ENCODE data around the gene GARIN5A.
A peak's percentile ranks its signal among the peaks of the same experiment; 100 is the strongest.

Gene GARIN5A

GRCh38 chr19:50435221-50435620 is 41.4 kb downstream of the GARIN5A start:
- Histone ChIP-seq H3K27me3 (replicated peaks) (peaks cover 19% of the 10 kb centered on the region), H3K36me3 (replicated peaks) (no peaks in the 10 kb centered on the region), H3K27ac (no peak overlapping the region), H3K4me3 (ENCODE audit: low read depth, low read length) (no peak overlapping the region)
- TF ChIP-seq, protein P1, sequence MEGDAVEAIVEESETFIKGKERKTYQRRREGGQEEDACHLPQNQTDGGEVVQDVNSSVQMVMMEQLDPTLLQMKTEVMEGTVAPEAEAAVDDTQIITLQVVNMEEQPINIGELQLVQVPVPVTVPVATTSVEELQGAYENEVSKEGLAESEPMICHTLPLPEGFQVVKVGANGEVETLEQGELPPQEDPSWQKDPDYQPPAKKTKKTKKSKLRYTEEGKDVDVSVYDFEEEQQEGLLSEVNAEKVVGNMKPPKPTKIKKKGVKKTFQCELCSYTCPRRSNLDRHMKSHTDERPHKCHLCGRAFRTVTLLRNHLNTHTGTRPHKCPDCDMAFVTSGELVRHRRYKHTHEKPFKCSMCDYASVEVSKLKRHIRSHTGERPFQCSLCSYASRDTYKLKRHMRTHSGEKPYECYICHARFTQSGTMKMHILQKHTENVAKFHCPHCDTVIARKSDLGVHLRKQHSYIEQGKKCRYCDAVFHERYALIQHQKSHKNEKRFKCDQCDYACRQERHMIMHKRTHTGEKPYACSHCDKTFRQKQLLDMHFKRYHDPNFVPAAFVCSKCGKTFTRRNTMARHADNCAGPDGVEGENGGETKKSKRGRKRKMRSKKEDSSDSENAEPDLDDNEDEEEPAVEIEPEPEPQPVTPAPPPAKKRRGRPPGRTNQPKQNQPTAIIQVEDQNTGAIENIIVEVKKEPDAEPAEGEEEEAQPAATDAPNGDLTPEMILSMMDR (IDR thresholded peaks at IDR 0.05; ENCODE audit: low read depth, low read length, missing control alignments): no peak
- no peak for DNase-seq
- in situ Hi-C loops (cut with HindIII; ENCODE audit: low pct_ligation_motif_present, low sequenced_read_pairs): no loop called here

GRCh38 chr19:50434525-50434924 is 42.1 kb downstream of the GARIN5A start:
- in situ Hi-C loops (cut with HindIII; ENCODE audit: low pct_ligation_motif_present, low sequenced_read_pairs): no loop called here
- Histone ChIP-seq H3K4me3 (ENCODE audit: low read depth, low read length) (no peak overlapping the region), H3K36me3 (replicated peaks) (no peaks in the 10 kb centered on the region), H3K27me3 (replicated peaks) (peaks cover 22% of the 10 kb centered on the region), H3K27ac (no peak overlapping the region)
- TF ChIP-seq, protein P1 (IDR thresholded peaks at IDR 0.05; ENCODE audit: low read depth, low read length, missing control alignments): no peak
- no peak for DNase-seq

- in situ Hi-C loops (cut with HindIII; ENCODE audit: low pct_ligation_motif_present, low sequenced_read_pairs): no loop called here
These were observed 43.2 kb downstream of the GARIN5A start for GRCh38 chr19:50433201-50434180.

GRCh38 chr19:50432221-50433028 is 44.2 kb downstream of the GARIN5A start, which contains the start of gene MYBPC2:
Gene MYBPC2, plus strand, starts transcription at chr19:50432892. Its CDS starts 62 bp downstream, at chr19:50432954.
- H3K27ac ChIP-seq: no peak within 1 kb of the TSS
- TF ChIP-seq, protein P1 (IDR thresholded peaks at IDR 0.05; ENCODE audit: low read depth, low read length, missing control alignments): no peak
- peak within 1 kb of the TSS; percentile 57 for H3K4me3 ChIP-seq (ENCODE audit: low read depth, low read length)
- DNase-seq: no peak
- in situ Hi-C loops (cut with HindIII; ENCODE audit: low pct_ligation_motif_present, low sequenced_read_pairs): no loop called here
- peaks cover 22% of the 10 kb centered on the region for H3K27me3 ChIP-seq (replicated peaks)
- H3K36me3 ChIP-seq (replicated peaks): no peaks in the 10 kb centered on the region

More at GRCh38 chr19:50433201-50434180, 43.2 kb downstream of the GARIN5A start:
- DNase-seq: no peak
- Histone ChIP-seq H3K27ac (no peak overlapping the region), H3K27me3 (replicated peaks) (peaks cover 22% of the 10 kb centered on the region), H3K36me3 (replicated peaks) (no peaks in the 10 kb centered on the region), H3K4me3 (ENCODE audit: low read depth, low read length) (no peak overlapping the region)
- TF ChIP-seq, protein P1 (IDR thresholded peaks at IDR 0.05; ENCODE audit: low read depth, low read length, missing control alignments): no peak

- Histone ChIP-seq H3K4me3 (ENCODE audit: low read depth, low read length) (peak overlapping the region; percentile 57), H3K36me3 (replicated peaks) (no peaks in the 10 kb centered on the region), H3K27me3 (replicated peaks) (peaks cover 22% of the 10 kb centered on the region), H3K27ac (no peak overlapping the region)
- TF ChIP-seq, protein P1 (IDR thresholded peaks at IDR 0.05; ENCODE audit: low read depth, low read length, missing control alignments): no peak
- DNase-seq: peak; percentile 59
- in situ Hi-C loops (cut with HindIII; ENCODE audit: low pct_ligation_motif_present, low sequenced_read_pairs): no loop called here
These were observed 45.1 kb downstream of the GARIN5A start for GRCh38 chr19:50431343-50432220.

Measured in brain microvascular endothelial cell (primary cell).